GM19240 (cell line): ENCODE results near the gene NAALAD2.
"Not testable (repeated sequence)": the region's sequence is repeated elsewhere in the genome, so short reads cannot be mapped to it uniquely, and the experiment has no call there.

Experiments
- DNase-seq: peaks from one replicate; pipeline ENCODE4 v3.0.0; 2011; ENCODE audit warnings: low spot score; ENCODE audit not compliant: insufficient read length

Gene NAALAD2

DNA sequence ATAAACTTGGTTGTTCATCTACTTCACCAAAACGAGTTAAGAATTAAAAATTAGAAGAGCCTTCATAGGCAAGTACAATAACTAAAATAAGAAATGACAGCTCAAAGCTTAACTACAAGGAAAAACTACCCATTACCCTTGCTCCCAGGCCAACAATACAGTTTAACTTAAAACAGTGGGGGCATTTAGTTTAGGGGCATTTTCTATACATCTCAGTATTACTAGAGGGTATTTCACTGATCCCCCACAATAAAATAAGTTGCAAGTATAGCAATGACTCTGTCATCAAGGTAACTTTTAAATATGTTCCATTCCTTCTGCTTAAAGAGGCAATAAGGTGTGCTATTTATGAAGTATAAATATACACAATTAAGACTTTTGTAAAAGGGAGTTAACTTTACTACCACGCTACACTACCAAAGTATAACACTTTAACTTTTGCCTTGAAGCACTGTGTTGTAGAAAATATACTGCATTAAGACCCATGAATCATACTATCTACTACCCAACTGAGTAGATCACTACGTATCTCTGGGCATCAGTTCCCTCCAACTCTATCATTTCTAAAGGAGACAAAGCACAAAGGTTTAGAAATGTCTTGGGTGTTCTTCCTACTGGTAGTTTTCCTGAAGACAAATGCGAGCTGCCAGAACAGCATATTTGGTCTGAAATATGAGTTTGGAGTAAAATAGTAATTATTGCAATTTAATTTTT, 58.6 kb downstream of the NAALAD2 start:
- DNase-seq, result no peak

DNA sequence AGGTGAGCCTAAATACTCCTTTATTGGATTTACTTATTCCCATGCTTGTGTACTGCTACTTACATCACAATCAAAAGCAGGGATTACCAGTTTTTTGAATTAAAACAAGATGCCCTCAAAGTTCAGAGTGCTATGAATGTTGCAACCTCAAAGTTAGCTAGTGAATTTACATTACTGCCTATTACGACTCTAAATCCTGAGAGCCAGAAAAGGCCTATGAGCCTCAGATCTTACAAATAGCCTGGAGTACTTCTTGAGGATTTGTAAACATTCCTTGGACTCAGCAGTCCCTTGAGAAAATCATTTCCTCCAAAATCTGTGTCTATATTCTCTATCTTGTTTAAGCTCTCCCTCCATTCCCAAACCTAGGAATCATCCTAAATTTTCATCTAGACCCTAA, 62.9 kb downstream of the NAALAD2 start:
- DNase-seq, result no peak

DNA sequence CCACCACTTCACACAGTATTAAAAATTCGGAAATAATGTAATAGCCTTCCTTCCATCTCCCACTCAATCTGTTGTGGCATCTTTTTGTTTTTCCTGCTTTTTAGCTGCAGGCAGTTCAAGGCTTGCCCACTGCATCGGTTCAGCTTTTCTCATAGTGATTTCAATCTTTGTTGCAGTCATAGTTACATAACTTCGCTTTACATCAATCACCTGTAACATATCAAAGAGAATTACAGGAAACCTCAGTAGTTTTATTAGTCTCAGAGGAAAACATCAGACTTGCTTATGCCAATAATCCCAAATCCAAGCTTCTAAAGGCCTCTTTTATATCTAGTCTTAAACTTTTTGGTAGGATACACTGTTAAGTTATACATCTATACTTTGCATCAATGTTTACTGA, 67.9 kb downstream of the NAALAD2 start:
- no peak for DNase-seq

DNA sequence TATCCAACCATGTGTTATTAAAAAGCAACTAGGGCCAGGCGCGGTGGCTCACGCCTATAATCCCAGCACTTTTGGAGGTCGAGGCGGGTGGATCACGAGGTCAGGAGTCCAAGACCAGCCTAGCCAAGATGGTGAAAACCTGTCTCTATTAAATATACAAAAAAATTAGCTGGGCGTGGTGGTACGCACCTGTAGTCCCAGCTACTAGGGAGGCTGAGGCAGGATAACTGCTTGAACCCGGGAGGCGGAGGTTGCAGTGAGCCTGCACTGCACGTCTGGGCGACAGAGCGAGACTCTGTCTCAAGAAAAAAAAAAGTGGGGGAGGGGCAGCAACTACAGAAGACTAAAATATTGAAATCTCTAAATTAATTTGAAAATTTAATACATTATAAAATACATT, 69.9 kb downstream of the NAALAD2 start:
- no peak for DNase-seq

DNA sequence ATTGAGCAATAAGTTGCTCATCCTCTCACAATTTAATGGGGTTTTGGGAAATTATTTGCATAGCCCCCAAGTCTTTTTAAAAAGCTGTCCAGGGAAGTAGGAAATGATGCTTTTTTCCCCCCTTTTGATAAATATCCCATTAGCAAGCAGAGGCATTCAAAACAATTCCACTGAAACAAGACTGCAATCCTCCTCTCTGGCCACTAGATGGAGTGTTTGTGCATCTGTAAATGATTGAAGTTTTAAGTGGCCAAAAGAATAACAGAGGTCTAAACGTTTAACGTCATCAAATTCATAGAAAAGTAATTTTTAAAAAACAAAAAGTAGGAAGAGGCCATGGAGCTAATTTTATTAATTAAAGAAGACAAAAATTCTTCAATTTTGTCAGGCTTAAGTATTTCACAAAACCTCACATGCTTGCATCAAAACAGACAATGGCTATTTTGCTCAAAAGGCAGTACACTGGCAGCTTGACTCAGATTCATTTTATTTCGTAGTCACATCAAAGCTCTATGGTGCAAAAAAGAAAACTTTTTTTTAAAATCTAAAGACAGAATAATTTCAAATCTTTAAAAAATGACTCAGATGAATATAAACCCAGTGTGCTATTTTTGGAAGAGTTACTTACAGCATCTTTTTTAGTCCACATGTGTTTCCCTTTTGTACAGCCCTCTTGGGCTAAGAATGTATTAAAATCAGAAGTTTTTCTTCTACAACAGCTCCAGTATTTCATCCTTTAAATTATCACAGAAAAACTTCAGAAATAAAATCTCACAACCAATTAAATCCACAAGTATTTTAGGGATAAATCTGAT, 70.6 kb downstream of the NAALAD2 start:
- DNase-seq, result no peak

DNA sequence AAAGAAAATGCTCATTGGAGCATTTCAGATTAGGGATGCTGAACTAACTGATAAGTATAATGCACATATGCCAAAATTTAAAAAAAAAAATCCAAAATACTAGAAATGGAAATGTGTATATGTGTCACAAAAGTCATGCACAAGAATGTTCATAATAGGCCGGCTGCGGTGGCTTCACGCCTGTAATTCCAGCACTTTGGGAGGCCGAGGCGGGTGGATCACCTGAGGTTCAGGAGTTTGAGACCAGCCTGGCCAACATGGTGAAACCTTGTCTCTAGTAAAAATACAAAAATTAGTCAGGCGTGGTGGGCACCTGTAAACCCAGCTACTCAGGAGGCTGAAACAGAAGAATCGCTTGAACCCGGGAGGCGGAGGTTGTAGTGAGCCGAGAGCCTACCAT, 73.5 kb downstream of the NAALAD2 start:
- not testable (repeated sequence) for DNase-seq

DNA sequence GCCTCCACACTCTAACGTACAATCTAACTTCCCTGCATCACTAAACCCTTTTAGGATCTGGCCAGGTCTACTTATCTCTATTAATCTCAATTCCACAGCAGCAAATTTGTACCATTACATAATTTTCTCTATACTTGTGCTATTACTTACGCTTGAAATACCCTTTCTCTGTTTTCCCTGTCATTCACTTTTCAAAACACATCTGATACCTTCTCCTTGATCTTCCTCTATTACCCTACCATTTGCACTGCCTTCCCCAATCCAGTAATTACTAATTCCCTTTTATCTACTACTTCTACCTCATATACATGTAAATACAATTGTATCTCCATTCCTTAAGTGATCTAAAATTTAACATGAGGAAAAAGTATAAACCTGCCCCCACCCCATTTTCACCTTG, 74.4 kb downstream of the NAALAD2 start:
- DNase-seq, result no peak

DNA sequence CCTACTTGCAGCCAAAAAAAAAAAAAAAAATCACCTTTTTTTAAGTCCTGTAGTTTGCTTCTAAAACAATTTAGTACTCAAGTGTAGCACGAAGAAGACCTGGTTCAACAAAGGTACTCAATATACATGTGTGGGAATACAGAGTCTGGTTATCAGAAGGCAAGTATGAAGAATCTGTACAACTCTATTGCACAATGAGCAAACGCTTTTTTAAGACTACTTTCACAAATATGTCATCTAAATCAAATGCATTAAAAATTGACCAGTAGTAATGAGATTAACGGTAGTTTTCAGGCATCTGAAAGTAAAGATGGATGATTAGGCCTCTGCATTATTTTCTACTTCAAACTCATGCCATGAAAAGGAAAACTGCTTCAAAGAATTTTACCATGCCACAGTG, 78.9 kb downstream of the NAALAD2 start:
- no peak for DNase-seq

DNA sequence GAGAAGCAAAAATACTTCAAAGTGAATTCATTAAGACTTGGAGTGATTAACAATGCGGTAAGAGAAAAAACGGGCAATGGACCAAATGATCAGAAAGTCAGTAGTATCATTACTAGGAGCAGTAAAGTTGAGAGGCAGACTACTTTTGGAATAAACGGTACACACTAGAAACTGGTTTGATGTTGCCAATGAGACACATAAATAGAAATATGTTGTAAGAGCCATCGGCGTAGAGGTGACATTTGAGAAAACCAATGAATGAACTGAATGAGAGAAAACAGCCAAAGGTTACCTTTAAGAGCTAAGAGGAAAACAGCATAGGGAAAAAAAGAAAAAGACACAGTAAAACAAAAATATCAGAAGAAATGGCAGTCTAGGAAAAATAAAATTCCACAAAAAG, 82.1 kb downstream of the NAALAD2 start:
- no peak for DNase-seq

DNA sequence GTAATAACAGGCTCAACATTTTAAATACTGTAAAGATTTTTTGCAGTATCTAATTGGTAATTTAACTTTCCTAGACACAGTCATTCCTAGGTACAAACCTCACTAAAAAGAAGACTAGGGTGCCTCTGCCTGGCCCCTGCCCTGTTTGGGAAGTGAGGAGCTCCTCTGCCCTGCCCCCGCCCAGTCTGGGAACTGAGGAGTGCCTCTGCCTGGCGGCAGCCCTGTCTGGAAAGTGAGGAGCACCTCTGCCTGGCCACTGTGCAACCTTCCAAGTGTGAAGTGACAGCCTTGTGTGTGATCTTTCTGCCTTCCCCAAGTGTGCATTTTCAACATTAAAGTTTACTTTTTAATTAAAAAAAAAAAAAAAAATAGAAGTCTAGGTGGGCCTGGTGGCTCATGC, 84.1 kb downstream of the NAALAD2 start:
- no peak for DNase-seq

DNA sequence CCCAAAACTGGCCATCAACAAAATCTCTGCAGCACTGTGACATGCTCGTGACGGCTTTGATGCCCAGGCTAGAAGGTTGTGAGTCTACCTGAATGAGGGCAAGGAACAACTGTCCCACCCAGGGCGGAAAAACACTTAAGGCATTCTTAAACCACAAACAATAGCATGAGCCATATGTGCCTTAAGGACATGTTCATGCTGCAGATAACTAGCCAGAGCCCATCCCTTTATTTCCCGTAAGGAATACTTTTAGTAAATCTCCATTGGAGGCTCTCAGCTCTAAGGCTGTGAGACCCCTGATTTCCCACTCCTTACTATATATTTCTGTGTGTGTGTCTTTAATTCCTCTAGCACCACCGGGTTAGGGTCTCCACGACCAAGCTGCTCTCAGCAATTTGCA, 85.0 kb downstream of the NAALAD2 start:
- DNase-seq, result no peak

DNA sequence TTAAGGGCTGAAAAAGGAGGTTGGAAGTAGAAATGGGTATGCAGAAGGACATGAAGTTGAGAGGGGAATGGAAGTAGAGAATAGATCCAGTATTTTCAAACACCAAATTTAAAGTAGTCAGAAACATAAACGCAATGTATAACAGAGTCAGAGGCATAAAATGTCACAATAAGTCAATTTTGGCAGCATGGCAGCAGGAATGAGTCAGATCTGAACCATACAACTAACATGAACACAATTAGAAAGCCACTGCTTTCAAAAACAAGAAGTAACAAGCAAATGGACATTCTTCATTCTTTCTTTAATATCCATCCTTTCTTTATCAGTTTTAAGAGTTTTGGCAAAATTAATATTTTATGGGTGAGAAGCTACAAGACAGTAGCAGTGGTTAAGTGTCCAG, 85.9 kb downstream of the NAALAD2 start:
- DNase-seq, result no peak

DNA sequence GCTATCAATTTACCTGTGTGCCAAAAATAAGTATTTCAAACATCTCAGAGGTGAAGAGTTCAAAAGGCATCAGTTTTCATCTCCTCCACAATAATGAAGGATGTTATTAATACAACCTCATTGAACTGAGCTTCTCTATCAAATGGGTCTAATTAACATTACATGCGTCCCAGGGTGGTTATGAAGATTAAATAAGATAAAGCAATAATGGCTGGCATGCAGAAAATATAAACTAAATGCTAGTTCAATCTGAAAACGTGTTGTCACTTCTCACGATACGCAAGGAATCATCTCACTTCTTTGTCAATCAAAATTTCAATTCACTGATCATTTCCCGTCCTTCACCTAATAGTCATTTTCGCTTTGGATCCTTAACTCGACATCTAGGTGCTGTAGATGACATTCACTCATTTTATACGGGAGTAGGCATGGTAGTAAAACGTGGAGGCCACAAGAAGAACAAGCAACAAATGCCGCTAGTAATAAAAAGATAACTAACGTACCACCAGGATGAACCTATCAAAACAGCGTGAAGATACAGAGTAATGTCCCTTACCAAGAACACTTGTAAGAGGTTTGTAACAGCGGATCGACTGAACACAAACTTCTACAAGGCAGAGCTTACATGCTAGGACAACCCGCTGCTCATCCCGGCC, 87.5 kb downstream of the NAALAD2 start:
- DNase-seq, result no peak

DNA sequence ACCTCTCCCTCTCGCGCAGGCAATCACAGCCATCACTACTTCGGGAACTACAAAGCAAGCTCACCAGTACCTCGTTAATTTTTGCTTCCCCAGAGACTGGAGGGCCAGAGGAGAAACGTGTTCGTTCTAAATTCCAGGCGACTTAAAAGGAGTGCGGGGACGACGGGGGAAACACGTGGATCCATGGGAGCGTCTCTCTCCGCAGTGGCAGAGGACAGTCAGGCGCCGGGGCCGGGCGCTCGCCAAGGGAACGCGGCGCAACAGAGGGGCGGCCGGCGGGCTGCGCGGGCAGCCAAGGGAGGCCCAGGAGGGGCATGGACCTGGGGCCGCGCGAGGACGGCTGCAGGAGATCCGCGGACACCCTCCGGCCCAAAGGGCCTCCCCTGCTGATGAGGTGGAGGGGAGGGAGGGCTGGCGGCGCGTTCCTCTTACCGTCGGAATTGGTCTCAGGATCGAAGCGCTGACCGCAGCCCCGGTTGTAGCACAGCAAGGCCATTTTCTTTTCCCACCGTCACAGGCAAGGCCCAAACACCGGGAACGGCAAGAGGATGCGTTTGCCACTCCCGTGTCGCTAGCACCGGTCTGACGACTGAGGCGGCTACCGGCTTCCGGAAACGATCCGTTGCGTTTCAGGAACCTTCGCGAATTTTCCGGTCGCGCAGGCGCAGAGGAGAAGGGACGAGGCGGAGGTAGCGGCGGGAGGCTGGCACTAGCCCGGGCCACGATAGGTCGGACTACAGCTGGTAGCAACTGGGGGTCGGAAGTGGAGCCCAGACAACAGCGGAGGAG, 88.2 kb downstream of the NAALAD2 start, which contains the start of gene CHORDC1:
TSS of gene CHORDC1 (minus strand) at position 591 of the 789 bp plus-strand sequence. CDS start at position 496, 95 bp downstream.
- peak; percentile 47 for DNase-seq

DNA sequence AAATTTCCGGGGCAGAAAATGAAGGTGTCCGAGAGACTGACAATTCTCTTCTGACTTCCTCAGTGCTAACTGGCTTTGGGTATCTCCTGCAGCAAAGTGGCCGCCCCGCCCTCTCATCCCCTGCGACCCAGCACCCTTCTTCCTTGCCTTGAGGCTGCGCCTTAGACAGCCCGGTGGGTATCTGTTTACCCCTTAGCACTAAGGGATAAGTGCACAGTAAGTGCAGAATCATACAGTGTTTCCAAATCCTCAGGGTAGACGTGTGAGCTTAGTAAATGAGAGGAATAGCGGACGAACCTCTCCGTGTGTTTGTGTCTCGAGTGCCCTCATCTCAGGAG, 88.8 kb downstream of the NAALAD2 start:
- DNase-seq, result no peak

DNA sequence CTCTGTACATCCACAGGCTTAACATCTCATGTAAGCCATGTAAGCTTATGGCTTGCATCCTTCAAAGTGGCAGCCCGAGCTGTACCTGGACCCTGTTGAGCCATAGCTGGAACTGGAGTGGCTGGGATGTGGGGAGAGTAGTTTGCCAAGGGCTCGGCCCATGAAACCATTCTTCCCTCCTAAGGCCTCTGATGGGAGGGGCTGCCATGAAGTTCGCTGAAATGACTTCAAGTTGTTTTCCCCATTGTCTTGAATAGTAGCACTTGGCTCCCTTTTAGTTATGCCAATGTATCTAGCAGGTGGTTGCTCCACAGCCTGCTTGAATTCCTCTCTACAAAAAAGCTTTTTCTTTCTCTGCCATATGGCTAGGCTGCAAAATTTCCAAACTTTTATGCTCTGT, 93.6 kb downstream of the NAALAD2 start:
- no peak for DNase-seq

DNA sequence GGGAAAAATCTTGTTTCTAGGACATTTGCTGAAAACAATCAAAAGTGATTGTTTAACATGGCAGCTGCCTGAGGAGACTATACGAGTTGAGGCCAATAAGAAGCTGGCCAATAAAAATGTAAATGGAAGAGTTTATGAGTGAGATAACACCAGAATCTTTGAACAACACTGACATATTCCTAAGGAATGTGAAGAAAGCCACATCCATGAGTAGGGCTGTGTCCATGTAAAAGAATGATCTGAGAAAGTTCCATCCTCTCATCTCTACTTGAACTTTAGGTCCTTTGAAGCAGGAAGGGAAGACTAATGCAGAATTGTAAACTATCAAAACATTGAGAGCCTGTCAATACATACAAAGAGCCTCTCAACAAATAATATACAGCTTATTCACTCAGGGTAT, 95.3 kb downstream of the NAALAD2 start:
- no peak for DNase-seq

DNA sequence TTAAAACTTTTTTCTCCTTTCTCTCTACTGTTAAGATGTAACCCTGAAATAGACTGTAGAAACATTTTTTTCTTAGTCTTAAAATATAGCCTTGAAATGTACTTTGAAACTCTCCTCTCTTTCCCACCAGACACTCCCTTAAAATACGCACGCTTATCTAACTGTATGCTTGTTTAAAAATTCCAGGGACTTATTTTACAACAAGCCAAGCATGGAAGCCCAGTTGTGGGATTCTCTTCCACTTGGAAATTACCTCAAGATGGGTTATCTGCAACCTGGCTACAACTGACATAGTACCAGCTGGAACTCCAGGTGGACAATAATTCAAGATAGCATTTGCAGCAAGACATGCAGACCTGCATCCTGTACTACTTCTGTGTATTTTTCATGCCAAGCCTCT, 100.5 kb downstream of the NAALAD2 start:
- DNase-seq, result no peak

DNA sequence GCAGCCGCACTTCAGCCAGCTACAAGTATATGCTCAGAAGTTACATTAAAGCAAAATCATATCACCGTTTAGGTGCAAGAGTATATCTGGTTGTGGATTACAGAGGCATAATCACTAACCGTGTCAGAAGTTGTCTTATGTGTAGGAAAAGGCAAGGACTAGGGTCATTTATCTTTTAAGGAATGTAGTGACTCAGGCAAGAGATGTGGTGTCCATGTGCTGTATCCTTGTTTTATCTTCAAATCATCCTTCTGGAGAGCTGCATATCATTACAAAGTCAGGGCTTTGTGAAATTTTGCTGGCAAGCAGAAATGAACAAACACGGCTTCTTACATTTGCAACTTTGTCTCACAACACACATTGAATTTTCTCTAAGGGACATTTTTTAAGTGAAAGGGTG, 101.1 kb downstream of the NAALAD2 start:
- no peak for DNase-seq

DNA sequence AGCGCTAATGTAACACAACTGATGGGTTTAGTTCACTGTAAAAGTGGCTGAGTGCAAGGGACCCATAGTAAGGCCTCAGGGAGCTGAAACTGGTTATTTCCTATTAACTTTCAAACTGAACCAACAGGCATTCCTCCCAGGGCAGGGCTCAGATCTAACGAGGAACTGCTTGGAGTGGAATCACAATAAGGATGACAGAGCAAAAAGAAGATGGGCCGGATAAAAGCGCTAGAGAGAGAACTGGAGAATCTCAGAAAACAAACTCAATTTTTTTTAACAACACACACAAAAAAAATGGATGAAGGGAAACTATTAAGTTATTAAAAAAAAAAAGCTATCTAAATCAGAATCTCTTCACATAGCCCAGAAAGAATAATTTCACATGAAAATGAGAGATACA, 102.5 kb downstream of the NAALAD2 start:
- DNase-seq, result no peak

DNA sequence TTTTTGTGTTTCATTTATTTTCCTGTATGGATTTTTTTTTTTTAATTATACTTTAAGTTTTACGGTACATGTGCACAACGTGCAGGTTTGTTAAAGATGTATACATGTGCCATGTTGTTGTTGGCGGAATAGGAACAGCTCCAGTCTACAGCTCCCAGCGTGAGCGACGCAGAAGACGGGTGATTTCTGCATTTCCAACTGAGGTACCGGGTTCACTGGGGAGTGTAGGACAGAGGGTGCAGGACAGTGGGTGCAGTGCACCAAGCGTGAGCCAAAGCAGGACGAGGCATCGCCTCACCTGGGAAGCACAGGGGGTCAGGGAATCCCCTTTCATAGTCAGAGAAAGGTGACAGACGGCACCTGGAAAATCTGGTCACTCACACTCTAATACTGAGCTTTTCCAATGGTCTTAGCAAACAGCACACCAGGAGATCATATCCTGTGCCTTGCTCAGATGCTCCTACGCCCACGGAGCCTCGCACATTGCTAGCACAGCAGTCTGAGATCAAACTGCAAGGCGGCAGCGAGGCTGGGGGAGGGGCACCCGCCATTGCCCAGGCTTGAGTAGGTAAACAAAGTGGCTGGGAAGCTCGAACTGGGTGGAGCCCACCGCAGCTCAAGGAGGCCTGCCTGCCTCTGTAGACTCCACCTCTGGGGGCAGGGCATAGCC, 105.6 kb downstream of the NAALAD2 start:
- DNase-seq, result not testable (repeated sequence)
